NOMO-1 treated with dmso at 0.1 percent for 144 hours (cell line): Measurements from ENCODE around the gene NUBP2.

Experiments used
- DNase-seq: peaks from one replicate; lab custom pipeline; 2025; ENCODE audit not compliant: unreplicated experiment; lab: John Stamatoyannopoulos, UW

NUBP2 gene

GRCh38 chr16:1771188-1771863, 11.4 kb upstream of the NUBP2 start, which contains the start of gene NME3:
NME3 (minus strand) TSS chr16:1771543; CDS start chr16:1771534, 9 bp downstream.
- DNase-seq = peak; percentile 23

- DNase-seq = no peak
Observed at GRCh38 chr16:1771864-1772361, 10.8 kb upstream of the NUBP2 start.

- no peak for DNase-seq
Observed at GRCh38 chr16:1772362-1772907, 10.3 kb upstream of the NUBP2 start, which contains the start of gene EME2. EME2 (plus strand) TSS chr16:1772810; CDS start chr16:1773228, 418 bp downstream.

GRCh38 chr16:1772908-1773702, 9.7 kb upstream of the NUBP2 start, which contains the start of gene MRPS34:
MRPS34 (minus strand) TSS chr16:1773134; CDS start chr16:1773119, 15 bp downstream.
- DNase-seq = peak; percentile 62

- DNase-seq = peak; percentile 68
Observed at GRCh38 chr16:1773703-1774447, 8.9 kb upstream of the NUBP2 start.

GRCh38 chr16:1774448-1774780, 8.3 kb upstream of the NUBP2 start:
- no peak for DNase-seq

- DNase-seq = no peak
Observed at GRCh38 chr16:1775006-1775845, 7.5 kb upstream of the NUBP2 start.

- no peak for DNase-seq
Observed at GRCh38 chr16:1775846-1776671, 6.7 kb upstream of the NUBP2 start.

- DNase-seq = no peak
Observed at GRCh38 chr16:1776672-1776955, 6.1 kb upstream of the NUBP2 start.

GRCh38 chr16:1776991-1777374, 5.8 kb upstream of the NUBP2 start:
- no peak for DNase-seq

GRCh38 chr16:1777375-1778199, 5.2 kb upstream of the NUBP2 start:
- no peak for DNase-seq

GRCh38 chr16:1778200-1779179, 4.3 kb upstream of the NUBP2 start:
- DNase-seq = no peak

- DNase-seq = no peak
Observed at GRCh38 chr16:1779234-1779701, 3.5 kb upstream of the NUBP2 start.

GRCh38 chr16:1779741-1780676, 2.8 kb upstream of the NUBP2 start:
- DNase-seq = no peak

GRCh38 chr16:1780677-1781072, 2.1 kb upstream of the NUBP2 start:
- no peak for DNase-seq

- no peak for DNase-seq
Observed at GRCh38 chr16:1781254-1781653, 1.5 kb upstream of the NUBP2 start.
